T-helper 2 cell (primary cell): ENCODE results near the gene UHRF1.
"Not testable (repeated sequence)": the region's sequence is repeated elsewhere in the genome, so short reads cannot be mapped to it uniquely, and the experiment has no call there.

Experiments used
- DNase-seq, 5 experiments: peaks; one replicate each; pipeline versions ENCODE4 v3.0.0 to v3.0.0-alpha.2; 2012 to 2022

The UHRF1 gene

DNA sequence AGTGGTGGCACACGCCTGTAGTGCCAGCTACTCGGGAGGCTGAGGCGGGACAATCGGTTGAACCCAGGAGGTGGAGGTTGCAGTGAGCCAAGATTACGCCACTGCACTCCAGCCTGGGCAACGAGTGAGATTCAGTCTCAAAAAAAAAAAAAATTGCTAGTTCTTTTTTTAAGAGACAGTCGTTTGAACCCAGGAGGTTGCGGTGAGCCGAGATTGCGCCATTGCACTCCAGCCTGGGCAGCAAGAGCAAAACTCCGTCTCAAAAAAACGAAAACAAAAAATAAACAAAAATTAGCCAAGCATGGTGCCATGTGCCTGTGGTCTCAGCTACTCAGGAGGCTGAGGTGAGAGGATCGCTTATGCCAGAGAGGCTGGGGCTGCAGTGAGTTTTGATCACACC is 8.4 kb upstream of the UHRF1 start:
- DNase-seq = not testable (repeated sequence)

DNA sequence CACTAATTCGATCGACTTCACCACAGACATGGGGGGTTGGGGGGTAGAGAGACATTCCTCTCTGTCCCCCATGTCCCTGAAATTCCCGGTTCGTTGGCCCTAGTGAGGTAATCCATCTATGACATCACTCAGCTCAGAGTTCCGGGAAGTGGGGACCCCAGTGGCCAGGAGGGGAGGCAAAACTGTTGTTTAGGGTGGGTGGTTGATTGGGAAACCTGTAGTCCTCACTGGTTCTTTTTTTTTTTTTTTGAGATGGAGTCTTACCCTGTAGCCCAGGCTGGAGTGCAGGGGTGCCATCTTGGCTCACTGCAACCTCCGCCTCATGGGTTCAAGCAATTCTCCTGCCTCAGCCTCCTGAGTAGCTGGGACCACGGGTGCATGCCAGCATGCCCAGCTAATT is 6.5 kb upstream of the UHRF1 start, which contains the start of gene ARRDC5:
TSS of gene ARRDC5 (minus strand) at position 101 of the 400 bp plus-strand sequence. CDS start at position 30, 71 bp downstream.
- no peak for DNase-seq

DNA sequence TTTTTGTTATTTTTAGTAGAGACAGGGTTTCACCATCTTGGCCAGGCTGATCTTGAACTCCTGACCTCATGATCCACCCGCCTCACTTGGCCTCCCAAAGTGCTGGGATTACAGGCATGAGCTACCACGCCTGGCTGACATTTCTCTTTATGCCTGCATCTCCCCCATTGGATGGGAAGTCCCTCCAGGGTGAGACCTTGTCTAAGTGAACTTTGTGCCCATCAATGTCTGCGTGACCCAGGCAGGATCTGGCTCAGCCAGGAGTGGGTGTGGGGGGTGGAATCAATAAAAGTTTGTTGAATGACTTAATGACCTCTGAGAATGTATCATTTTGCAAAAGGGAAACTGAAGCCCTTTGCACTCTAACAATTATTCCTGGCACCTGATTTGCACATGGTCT is 4.8 kb upstream of the UHRF1 start:
- no peak for DNase-seq

DNA sequence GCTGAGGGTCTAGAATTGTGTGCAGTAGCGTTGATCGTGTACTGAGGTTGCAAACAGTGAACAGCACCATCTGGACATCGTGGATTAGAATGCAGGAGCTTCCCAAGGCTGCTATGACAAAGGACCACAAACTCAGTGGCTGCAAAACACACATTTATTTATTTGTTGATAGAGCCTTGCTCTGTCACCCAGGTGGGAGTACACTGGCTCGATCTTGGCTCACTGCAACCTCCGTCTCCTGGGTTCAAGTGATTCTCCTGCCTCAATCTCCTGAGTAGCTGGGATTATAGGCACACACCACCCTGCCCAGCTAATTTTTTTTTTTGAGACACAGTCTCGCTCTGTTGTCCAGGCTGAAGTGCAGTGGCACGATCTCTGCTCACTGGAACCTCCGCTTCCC is 2.3 kb upstream of the UHRF1 start:
- DNase-seq = no peak

GRCh38 chr19:4908360-4908759 is 941 bp upstream of the UHRF1 start:
- DNase-seq = no peak

DNA sequence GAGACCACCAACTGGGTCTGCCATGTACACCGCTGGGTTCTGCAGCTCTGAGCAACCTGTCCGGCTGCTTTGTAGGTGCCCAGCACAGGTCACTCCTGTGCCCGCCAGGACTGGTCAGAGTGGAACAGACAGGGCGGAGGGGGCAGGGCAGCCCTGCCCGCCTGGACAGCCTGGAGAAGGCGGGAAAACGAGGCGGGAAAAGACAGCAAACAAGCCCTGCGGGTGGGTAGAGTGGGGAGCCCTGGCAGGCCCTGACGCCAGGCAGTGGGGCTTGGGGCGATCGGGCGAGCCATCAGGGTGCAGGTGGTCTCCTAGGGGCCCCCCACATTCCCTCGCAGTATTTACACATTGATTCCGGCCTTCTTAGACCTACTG is 533 bp upstream of the UHRF1 start:
- no peak for DNase-seq

GRCh38 chr19:4909897-4910593 is 744 bp downstream of the UHRF1 start:
- DNase-seq = peak; percentile 86 to 97 (median 91)

- DNase-seq = peak in 1 of 5 experiments; percentile 35
Measured at GRCh38 chr19:4910594-4911281, 1.4 kb downstream of the UHRF1 start.

GRCh38 chr19:4911314-4911713 is 2.0 kb downstream of the UHRF1 start:
- no peak for DNase-seq

DNA sequence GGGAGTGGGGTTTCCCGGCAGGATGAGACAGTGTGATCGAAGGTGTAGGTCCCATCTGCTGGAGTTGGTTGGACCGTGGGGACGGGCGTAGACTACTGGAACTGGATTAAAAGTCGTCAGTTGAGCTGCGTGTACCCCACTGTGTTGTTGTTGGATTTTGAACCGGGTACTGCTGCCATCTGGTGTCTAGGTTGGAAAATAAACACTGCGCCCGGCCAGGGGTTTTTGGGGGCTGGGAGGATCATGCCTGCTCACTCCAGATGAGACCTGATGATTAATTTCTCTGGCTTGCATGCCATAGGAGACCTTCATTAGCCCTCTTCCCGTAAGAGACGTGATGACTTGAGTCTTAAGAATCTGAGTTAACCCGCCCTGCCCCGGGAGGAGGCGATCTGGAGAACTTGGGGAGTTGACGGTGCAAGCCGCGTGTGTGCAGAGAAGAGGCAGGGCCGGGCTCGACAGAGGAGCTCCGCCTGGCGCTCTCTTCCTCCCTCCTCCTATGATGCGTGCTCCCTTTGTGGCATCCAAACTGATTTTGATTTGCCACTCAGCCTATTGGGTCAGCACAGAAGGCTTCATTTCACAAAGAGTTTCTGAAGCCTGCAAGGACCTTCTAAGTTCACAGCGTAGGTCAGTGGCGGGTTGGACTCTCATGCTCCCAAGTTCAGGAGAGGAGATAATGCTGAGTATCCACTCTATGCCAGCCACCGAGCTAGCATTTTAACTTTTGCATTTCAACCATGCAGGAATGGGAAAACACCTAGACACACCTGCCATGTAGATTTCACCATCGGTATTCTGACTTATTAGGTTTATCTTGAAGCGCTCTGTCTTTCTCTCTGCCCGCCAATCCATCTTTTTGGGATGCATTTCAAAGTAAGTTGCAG is 2.7 kb downstream of the UHRF1 start:
- DNase-seq = peak in 4 of 5 experiments; percentile 49 to 80 (median 58)

DNA sequence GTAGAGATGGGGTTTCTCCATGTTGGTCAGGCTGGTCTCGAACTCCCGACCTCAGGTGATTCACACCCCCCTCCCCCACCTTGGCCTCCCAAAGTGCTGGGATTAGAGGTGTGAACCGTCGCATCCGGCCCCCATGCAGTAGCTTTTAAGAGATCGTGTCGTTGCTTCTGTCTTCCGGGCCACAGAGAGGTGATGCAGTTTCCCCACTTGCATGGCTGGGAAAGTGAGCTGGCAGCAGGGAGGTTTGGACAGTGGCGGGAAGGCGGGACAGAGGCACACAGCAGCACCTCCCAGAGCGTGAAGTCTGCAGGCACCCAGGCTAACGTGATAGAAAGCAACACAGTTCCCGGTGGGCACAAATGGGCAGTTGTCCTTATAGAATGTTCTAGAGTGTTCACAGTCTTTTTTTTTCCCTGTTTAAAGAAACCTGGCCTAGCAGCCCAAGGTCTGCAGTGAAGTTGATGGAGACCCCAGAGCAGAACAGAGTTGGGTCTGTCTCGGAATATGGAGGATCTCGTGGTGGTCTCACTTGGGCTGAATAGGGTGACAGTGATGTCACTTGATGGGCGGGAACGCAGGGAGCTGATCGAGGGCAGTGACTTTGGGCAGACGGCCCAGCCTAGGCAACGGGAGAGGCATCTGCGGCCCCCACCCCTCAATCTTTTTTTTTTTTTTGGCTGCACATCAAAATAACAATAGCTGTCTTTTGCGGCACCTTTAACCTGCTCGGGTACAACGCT is 4.9 kb downstream of the UHRF1 start:
- DNase-seq = peak in 2 of 5 experiments; percentile 52 to 53

DNA sequence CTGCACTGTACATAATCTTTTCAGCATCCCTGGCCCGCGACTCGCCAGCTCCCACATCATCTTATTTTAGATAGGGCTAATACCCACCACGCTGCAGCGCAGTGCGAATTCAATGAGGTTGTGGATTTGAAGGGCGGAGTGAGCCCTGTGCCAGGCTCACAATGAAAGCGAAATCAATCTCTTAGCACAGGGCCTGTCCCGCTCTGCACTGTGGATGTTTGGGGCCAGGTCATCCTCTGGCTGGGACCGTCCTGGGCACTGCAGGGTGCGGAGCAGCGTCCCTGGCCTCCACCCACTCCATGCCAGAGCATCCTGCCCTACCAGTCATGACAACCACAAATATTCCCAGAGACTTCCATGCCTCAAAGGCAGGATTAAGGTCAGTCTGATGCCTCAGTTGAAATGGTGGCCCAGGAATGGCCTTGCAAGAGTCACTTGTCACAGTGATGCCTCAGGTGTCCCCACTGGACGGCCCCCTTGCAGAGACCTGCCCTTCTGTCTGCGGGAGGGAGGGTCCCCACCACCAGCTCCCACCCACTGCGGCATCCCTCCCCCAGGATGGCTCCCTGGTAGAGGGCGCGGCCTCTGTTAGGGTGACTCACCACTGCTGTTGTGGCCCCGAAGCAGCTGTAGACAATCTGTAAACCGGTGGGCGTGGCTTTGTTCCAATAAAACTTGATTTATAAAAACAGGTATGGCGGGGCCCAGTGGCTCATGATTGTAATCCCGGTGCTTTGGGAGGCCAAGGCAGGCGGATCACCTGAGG is 5.6 kb downstream of the UHRF1 start:
- peak; percentile 29 to 90 (median 61) for DNase-seq

DNA sequence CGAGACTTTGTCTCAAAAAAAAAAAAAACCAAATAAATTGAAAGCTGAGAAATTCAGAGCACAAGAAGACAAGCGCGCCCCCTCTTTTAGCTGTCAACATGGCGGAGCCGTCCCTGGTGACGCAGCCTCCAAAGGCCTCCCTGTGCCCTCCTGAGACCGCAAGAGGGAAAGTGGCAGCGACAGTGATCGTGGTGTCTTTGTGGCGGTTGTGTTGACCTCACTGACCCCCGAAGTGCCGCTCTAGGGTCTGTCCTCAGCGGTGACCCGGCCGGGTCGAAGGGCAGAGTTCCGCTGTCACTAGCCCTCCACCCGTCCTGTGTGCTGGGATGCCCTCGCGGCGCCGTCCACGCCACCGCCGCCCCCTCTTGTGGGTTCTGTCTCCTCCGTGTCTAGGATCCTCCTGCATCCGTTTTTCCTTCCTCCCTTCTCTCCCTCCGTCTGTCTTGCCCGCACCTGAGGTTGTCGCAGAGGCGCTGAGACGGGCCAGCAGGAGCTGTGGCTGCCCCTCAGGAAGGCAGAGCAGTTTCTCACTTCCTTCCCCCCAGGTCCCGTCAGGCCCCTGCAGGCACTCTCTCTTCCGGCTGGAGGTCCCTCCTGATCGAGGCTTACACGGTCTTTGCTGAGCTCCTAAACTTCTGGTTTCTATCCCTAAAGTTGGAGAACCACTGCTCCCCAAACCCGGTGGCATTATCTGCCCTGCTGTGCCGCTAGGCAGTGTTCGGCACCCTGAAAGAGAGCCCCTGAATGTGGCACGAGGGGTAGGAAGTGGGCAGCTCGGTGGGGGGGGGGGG is 7.2 kb downstream of the UHRF1 start:
- peak in 3 of 5 experiments; percentile 23 to 59 (median 50) for DNase-seq

DNA sequence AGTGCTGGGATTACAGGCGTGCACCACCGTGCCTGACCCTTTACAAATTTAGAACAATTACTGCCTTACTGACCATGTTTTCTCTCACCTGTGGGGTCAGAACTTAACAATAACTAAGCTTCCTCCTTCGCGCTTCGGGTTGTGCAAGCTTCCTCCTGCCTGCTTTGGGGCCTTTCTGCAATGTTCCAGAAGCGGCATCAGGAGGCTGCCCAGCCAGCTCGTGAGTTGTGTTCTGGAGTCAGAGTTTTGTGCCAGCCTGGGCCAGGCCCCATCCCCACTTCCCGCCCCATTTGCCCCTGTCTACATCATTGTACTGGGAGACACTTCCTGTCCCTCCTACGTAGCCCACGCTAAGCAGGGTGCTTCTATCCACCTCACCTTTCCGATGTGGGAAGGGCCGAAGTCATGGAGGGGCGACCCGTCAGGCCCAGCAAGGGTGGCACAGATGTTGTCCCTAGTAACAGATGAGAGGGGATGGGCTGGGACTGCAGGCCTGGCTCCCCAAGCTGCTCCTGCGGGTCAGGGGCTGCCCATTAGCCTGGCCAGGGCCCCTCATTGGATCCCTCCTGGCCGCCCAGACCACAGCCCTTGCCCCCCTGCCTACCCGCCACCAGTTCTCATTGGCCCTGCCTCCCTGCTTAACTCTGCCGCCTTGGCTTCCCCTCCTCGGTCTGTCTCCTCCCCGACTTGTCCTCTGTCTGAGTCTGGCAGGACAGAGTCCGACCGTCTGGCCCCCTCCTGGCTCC is 13.4 kb downstream of the UHRF1 start:
- DNase-seq = no peak

- DNase-seq = no peak
Measured at GRCh38 chr19:4923276-4923747, 14.0 kb downstream of the UHRF1 start.

DNA sequence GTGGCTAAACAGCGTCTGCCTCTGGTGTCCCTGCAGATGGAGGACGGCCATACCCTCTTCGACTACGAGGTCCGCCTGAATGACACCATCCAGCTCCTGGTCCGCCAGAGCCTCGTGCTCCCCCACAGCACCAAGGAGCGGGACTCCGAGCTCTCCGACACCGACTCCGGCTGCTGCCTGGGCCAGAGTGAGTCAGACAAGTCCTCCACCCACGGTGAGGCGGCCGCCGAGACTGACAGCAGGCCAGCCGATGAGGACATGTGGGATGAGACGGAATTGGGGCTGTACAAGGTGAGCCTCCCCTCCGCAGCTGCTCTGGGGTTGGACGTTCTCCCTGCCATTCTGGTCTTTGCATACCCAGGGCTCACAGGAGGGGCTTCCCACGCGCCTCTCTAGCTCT is 19.9 kb downstream of the UHRF1 start:
- DNase-seq = no peak

DNA sequence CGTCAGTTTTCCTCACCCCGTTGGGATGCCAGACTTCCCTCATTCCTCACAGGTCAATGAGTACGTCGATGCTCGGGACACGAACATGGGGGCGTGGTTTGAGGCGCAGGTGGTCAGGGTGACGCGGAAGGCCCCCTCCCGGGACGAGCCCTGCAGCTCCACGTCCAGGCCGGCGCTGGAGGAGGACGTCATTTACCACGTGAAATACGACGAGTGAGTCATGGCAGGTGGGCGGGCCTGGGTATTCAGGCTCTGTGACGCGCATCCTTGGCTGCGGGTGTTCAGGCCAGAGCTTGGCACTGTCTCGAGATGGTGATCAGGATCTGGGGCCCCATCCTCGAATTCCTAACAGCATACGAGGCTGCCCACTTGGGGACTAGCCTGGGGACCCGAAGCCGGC is 21.4 kb downstream of the UHRF1 start:
- no peak for DNase-seq

DNA sequence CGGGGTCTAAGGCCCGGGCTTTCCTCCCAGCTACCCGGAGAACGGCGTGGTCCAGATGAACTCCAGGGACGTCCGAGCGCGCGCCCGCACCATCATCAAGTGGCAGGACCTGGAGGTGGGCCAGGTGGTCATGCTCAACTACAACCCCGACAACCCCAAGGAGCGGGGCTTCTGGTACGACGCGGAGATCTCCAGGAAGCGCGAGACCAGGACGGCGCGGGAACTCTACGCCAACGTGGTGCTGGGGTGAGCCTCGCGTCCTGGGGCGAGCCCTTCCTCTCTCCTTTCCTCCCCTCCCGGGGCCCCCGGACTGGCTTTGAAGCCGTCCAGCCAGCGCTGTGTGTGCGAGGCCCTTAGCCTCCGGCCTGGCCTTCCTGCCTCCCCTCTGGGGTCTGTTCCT is 23.4 kb downstream of the UHRF1 start:
- no peak for DNase-seq

DNA sequence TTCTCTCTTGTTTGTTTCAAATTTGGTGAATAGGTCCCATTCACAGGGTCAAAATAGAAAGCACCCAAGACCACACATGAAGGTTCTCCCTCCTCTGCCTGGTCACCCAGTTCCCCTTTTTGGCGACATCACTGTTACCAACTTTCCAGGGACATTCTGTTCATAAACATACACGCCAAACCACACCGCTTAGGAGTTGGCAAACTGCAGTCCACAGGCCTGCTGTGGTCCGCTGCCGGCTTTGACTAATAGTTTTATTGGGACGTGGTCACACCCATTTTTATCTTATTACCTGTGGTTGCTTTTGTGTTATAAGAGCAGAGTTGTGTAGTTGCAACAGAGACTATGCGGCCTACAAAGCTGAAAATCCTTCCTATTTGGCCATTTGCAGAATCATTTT is 24.2 kb downstream of the UHRF1 start:
- DNase-seq = no peak

DNA sequence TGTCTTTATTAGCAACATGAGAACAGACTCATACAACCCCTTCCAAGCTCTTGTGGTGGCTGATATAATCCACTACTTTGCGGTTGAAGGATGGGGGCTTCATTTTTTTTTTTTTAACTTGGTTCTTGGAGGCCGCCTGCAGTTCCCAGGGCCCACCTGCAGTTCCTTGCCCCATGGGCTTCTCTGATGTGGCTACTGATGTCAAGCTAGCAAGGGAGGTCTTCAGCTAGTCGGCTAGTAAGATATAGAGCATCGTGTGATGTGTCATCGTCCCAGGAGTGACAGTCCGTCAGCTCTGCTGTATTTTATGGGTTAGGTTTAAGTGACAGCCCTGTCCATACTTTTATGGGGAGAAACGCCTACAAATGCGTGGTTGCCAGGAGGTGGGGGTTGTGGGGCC is 26.1 kb downstream of the UHRF1 start:
- DNase-seq = no peak
